T-helper 2 cell (primary cell): ENCODE measurements around the gene MED12L.

ENCODE experiments used
- DNase-seq, 5 experiments: peaks; one replicate each; pipeline versions ENCODE4 v3.0.0 to v3.0.0-alpha.2; 2012 to 2022

Gene MED12L

GRCh38 chr3:151328298-151328995 is 243.0 kb downstream of the MED12L start:
- DNase-seq = peak in 2 of 5 experiments; percentile 49 to 51

- no peak for DNase-seq
Measured at GRCh38 chr3:151329363-151329762, 243.9 kb downstream of the MED12L start, which contains the start of gene P2RY13. Gene P2RY13 (minus strand): TSS chr3:151329549. CDS start chr3:151329528, 21 bp downstream.

GRCh38 chr3:151330379-151330778 is 244.9 kb downstream of the MED12L start:
- no peak for DNase-seq

- no peak for DNase-seq
Measured at GRCh38 chr3:151330899-151331298, 245.4 kb downstream of the MED12L start.

- no peak for DNase-seq
Measured at GRCh38 chr3:151331696-151332095, 246.2 kb downstream of the MED12L start.

GRCh38 chr3:151345859-151346258 is 260.4 kb downstream of the MED12L start:
- DNase-seq = no peak

- DNase-seq = peak in 1 of 5 experiments; percentile 19
Measured at GRCh38 chr3:151346292-151346691, 260.8 kb downstream of the MED12L start.

GRCh38 chr3:151347432-151347831 is 262.0 kb downstream of the MED12L start:
- DNase-seq = no peak

GRCh38 chr3:151350656-151351055 is 265.2 kb downstream of the MED12L start:
- DNase-seq = no peak

GRCh38 chr3:151351219-151351618 is 265.8 kb downstream of the MED12L start:
- peak in 1 of 5 experiments; percentile 12 for DNase-seq

- DNase-seq = no peak
Measured at GRCh38 chr3:151351648-151352047, 266.2 kb downstream of the MED12L start.

- DNase-seq = no peak
Measured at GRCh38 chr3:151356794-151357462, 271.5 kb downstream of the MED12L start.

- no peak for DNase-seq
Measured at GRCh38 chr3:151357463-151357850, 272.0 kb downstream of the MED12L start.

- DNase-seq = no peak
Measured at GRCh38 chr3:151362751-151363174, 277.3 kb downstream of the MED12L start.

GRCh38 chr3:151366993-151367392 is 281.5 kb downstream of the MED12L start:
- no peak for DNase-seq

GRCh38 chr3:151367448-151367847 is 282.0 kb downstream of the MED12L start:
- DNase-seq = no peak

- DNase-seq = no peak
Measured at GRCh38 chr3:151371526-151371925, 286.1 kb downstream of the MED12L start.

- DNase-seq = no peak
Measured at GRCh38 chr3:151372063-151372820, 286.8 kb downstream of the MED12L start.

GRCh38 chr3:151377768-151378385 is 292.4 kb downstream of the MED12L start:
- DNase-seq = no peak

GRCh38 chr3:151379083-151379734 is 293.7 kb downstream of the MED12L start:
- DNase-seq = no peak

GRCh38 chr3:151382671-151383070 is 297.2 kb downstream of the MED12L start:
- DNase-seq = no peak

GRCh38 chr3:151383111-151383510 is 297.6 kb downstream of the MED12L start:
- no peak for DNase-seq
